ENCODE results near the gene DDX17.

DNA sequence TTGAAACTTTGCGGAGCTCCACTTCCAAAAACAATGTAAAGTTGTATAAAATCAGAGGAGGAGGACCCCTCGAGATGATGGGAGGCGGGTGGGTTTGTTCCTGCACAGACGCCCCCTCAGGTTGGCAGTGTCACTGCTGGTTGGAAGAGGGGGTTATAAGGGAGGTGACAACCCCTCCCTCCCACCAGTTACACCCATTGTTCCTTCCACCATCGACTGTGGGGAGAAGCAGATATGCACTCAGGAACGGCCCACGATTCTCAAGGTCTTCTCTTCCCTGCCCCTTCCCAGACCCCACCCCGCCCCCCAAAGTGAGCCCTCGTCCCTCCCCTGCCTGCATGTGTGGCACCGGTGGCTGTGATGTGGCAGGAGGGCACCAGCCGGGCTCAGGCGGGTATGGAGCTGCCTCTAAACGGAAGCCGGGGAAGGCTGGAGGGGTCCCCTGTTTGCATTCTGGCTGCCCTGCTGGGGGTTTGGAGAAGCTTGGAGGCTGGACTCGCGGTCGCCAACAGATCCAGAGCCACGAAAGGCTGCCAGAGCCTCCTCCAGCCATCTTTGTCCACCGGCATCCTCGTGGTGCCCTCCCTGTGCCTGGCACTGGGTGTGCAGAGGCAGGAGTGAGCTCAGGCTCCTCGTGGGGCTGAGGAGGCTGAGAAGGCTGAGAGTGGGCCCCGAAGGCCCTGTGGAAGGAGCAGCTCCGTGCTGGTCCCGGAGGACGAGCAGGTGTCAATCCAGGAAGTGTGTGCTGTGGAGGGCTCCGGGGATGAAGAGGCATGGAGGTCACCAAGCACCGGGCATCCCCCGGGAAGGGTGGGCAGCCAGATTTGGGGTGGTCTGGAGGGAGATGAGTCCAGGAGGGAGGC, 37.4 kb downstream of the DDX17 start:
- TF ChIP-seq POLR2A (IDR thresholded peaks at IDR 0.05; ENCODE audit: low read length) (no peak), GATA1 (IDR thresholded peaks at IDR 0.05; ENCODE audit: low read depth, low read length) (no peak)
